Measurements from ENCODE around the gene LRCH1. TPM values are rescaled to one million over a fixed set of nuclear protein-coding genes. Genes with fewer than 3 reads are reported as not detected.

LRCH1 gene
- total and polyA plus RNA-seq, 4 donors: 2.6 to 6.6 (median 3.4) TPM

GRCh38 chr13:46507981-46508380 is 45.0 kb upstream of the LRCH1 start:
- no peak overlapping the region for H3K4me3 ChIP-seq (ENCODE audit: low read depth in 1 of 3, low read length in 3 of 3)
- no peaks in the 10 kb centered on the region for H3K4me1 ChIP-seq (ENCODE audit: control insufficient read depth in 4 of 4, insufficient read depth in 4 of 4, low read length in 3 of 4)
- TF ChIP-seq RAD21 (IDR thresholded peaks at IDR 0.05): no peak
- no peak for TF ChIP-seq HNF4G (IDR thresholded peaks at IDR 0.05)
- no peak for TF ChIP-seq MAX (IDR thresholded peaks at IDR 0.05)
- TF ChIP-seq SP1 (IDR thresholded peaks at IDR 0.05): no peak
- no peak for TF ChIP-seq ZBTB33 (IDR thresholded peaks at IDR 0.05)
- TF ChIP-seq TAF1 (conservative IDR thresholded peaks at IDR 0.05): no peak
- no peak for TF ChIP-seq HNF4A (conservative IDR thresholded peaks at IDR 0.05)
- TF ChIP-seq ATF3 (IDR thresholded peaks at IDR 0.05): no peak
- TF ChIP-seq REST (IDR thresholded peaks at IDR 0.05): no peak
- no peak for TF ChIP-seq FOXA2 (IDR thresholded peaks at IDR 0.05)
- no peak for TF ChIP-seq JUND (IDR thresholded peaks at IDR 0.05)
- TF ChIP-seq GABPA (IDR thresholded peaks at IDR 0.05 in 1 of 2, conservative IDR thresholded peaks at IDR 0.05 in 1 of 2): no peak
- TF ChIP-seq YY1 (IDR thresholded peaks at IDR 0.05): no peak
- TF ChIP-seq CTCF (IDR thresholded peaks at IDR 0.05; ENCODE audit: low read depth, low read length, missing input control): no peak
- no peak for TF ChIP-seq RXRA (IDR thresholded peaks at IDR 0.05)
- TF ChIP-seq FOXA1 (IDR thresholded peaks at IDR 0.05): no peak
- no peak overlapping the region for H3K27ac ChIP-seq (ENCODE audit: low read depth in 1 of 2, low read length in 2 of 2)
- DNase-seq (ENCODE audit: low spot score): no peak
- no peaks in the 10 kb centered on the region for H3K36me3 ChIP-seq (ENCODE audit: control insufficient read depth in 4 of 4, insufficient read depth in 3 of 4, low read depth in 1 of 4, low read length in 3 of 4)
- WGBS: 54% methylated on average over 1 of the region's 1 CpG
- no peaks in the 10 kb centered on the region for H3K27me3 ChIP-seq (ENCODE audit: control insufficient read depth in 4 of 4, insufficient read depth in 4 of 4, low read length in 3 of 4)
- no peaks in the 10 kb centered on the region for H3K9me3 ChIP-seq (ENCODE audit: control insufficient read depth in 4 of 4, low read length in 3 of 4)
- no peak overlapping the region for H3K9ac ChIP-seq (ENCODE audit: low read depth in 1 of 2, low read length in 2 of 2)

- no peak overlapping the region for H3K27ac ChIP-seq (ENCODE audit: low read depth in 1 of 2, low read length in 2 of 2)
- 82% methylated on average over 4 of the region's 4 CpGs for WGBS
- no peaks in the 10 kb centered on the region for H3K9me3 ChIP-seq (ENCODE audit: control insufficient read depth in 4 of 4, low read length in 3 of 4)
- no peak overlapping the region for H3K9ac ChIP-seq (ENCODE audit: low read depth in 1 of 2, low read length in 2 of 2)
- no peak for DNase-seq (ENCODE audit: low spot score)
- no peaks in the 10 kb centered on the region for H3K27me3 ChIP-seq (ENCODE audit: control insufficient read depth in 4 of 4, insufficient read depth in 4 of 4, low read length in 3 of 4)
- H3K36me3 ChIP-seq (ENCODE audit: control insufficient read depth in 4 of 4, insufficient read depth in 3 of 4, low read depth in 1 of 4, low read length in 3 of 4): no peaks in the 10 kb centered on the region
- H3K4me3 ChIP-seq (ENCODE audit: low read depth in 1 of 3, low read length in 3 of 3): no peak overlapping the region
- H3K4me1 ChIP-seq (ENCODE audit: control insufficient read depth in 4 of 4, insufficient read depth in 4 of 4, low read length in 3 of 4): no peaks in the 10 kb centered on the region
- no peak for TF ChIP-seq ZBTB33 (IDR thresholded peaks at IDR 0.05)
- TF ChIP-seq ATF3 (IDR thresholded peaks at IDR 0.05): no peak
- no peak for TF ChIP-seq GABPA (IDR thresholded peaks at IDR 0.05 in 1 of 2, conservative IDR thresholded peaks at IDR 0.05 in 1 of 2)
- TF ChIP-seq FOXA1 (IDR thresholded peaks at IDR 0.05): no peak
- TF ChIP-seq CTCF (IDR thresholded peaks at IDR 0.05; ENCODE audit: low read depth, low read length, missing input control): no peak
- no peak for TF ChIP-seq RXRA (IDR thresholded peaks at IDR 0.05)
- no peak for TF ChIP-seq MAX (IDR thresholded peaks at IDR 0.05)
- TF ChIP-seq RAD21 (IDR thresholded peaks at IDR 0.05): no peak
Measured at GRCh38 chr13:46509981-46510380, 43.0 kb upstream of the LRCH1 start.
